NCI-H748 treated with DMSO at 0.1 percent for 48 hours (cell line): ENCODE results near the gene NPIPA5.
"Not testable (repeated sequence)": the region's sequence is repeated elsewhere in the genome, so short reads cannot be mapped to it uniquely, and the experiment has no call there.

ENCODE experiments used
- DNase-seq: peaks from one replicate; lab custom pipeline; 2025; lab: John Stamatoyannopoulos, UW

NPIPA5 gene

GRCh38 chr16:15389916-15390315, 11.8 kb upstream of the NPIPA5 start:
- DNase-seq, result not testable (repeated sequence)

GRCh38 chr16:15388060-15388459, 10.0 kb upstream of the NPIPA5 start:
- not testable (repeated sequence) for DNase-seq

- DNase-seq, result not testable (repeated sequence)
Observed at GRCh38 chr16:15382810-15383209, 4.7 kb upstream of the NPIPA5 start.

GRCh38 chr16:15357495-15357894, 20.6 kb downstream of the NPIPA5 start:
- not testable (repeated sequence) for DNase-seq

- not testable (repeated sequence) for DNase-seq
Observed at GRCh38 chr16:15354846-15355245, 23.2 kb downstream of the NPIPA5 start.

- DNase-seq, result not testable (repeated sequence)
Observed at GRCh38 chr16:15352852-15353251, 25.2 kb downstream of the NPIPA5 start.

- DNase-seq, result not testable (repeated sequence)
Observed at GRCh38 chr16:15351745-15352144, 26.3 kb downstream of the NPIPA5 start.

GRCh38 chr16:15351251-15351650, 26.8 kb downstream of the NPIPA5 start:
- DNase-seq, result not testable (repeated sequence)

- not testable (repeated sequence) for DNase-seq
Observed at GRCh38 chr16:15348721-15349120, 29.4 kb downstream of the NPIPA5 start.

GRCh38 chr16:15342337-15342736, 35.8 kb downstream of the NPIPA5 start:
- not testable (repeated sequence) for DNase-seq

- not testable (repeated sequence) for DNase-seq
Observed at GRCh38 chr16:15338986-15339385, 39.1 kb downstream of the NPIPA5 start.

GRCh38 chr16:15337974-15338605, 40.0 kb downstream of the NPIPA5 start:
- not testable (repeated sequence) for DNase-seq

GRCh38 chr16:15335609-15336008, 42.5 kb downstream of the NPIPA5 start:
- not testable (repeated sequence) for DNase-seq

GRCh38 chr16:15333969-15334368, 44.1 kb downstream of the NPIPA5 start:
- DNase-seq, result not testable (repeated sequence)

- DNase-seq, result not testable (repeated sequence)
Observed at GRCh38 chr16:15330978-15331377, 47.1 kb downstream of the NPIPA5 start.

- DNase-seq, result not testable (repeated sequence)
Observed at GRCh38 chr16:15324954-15325353, 53.1 kb downstream of the NPIPA5 start.

GRCh38 chr16:15323373-15323772, 54.7 kb downstream of the NPIPA5 start:
- DNase-seq, result not testable (repeated sequence)

GRCh38 chr16:15321221-15321620, 56.9 kb downstream of the NPIPA5 start:
- not testable (repeated sequence) for DNase-seq

GRCh38 chr16:15314562-15314961, 63.5 kb downstream of the NPIPA5 start:
- DNase-seq, result not testable (repeated sequence)
